WTC11 (cell line): ENCODE data around the gene NDUFA12.

Experiments used
- CREM ChIP-seq: sonication (generic); formaldehyde crosslinking; IDR thresholded peaks from 2 replicates; pipeline ENCODE4 v1.8.1; 2022; ENCODE audit warnings: mild to moderate bottlenecking, missing genetic modification reagents, moderate library complexity
- FOXK1 ChIP-seq: sonication (generic); formaldehyde crosslinking; IDR thresholded peaks from 2 replicates; pipeline ENCODE4 v1.8.0; 2022; ENCODE audit warnings: mild to moderate bottlenecking, moderate library complexity, missing genetic modification reagents
- MYBL2 ChIP-seq: sonication (generic); formaldehyde crosslinking; IDR thresholded peaks from 2 replicates; pipeline ENCODE4 v1.8.1; 2023; ENCODE audit warnings: mild to moderate bottlenecking, moderate library complexity, missing genetic modification reagents
- TF ChIP-seq, protein P1 (sequence below): sonication (generic); formaldehyde crosslinking; IDR thresholded peaks from 2 replicates; pipeline ENCODE4 v1.8.1; 2023; ENCODE audit warnings: mild to moderate bottlenecking, missing genetic modification reagents, borderline replicate concordance

DNA sequence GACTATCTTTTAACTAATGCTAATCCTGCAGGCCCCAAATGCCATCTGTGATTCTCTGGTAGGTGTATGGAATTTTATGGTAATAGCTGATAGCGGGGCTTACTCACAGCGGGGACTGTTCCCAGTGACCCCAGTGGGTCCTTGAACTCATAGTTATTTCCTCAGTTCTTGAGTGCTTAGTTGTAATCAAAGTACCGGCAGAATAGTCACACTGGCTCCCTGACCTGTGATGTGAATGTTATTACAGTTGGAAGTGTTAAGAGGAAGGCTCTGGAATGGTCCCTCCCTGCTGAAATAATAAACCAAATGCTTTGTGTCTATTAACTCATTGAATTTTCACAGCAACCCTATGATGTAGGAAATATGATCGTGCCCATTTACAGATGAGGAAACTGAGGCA is 78.3 kb downstream of the NDUFA12 start:
- TF ChIP-seq, protein P1, sequence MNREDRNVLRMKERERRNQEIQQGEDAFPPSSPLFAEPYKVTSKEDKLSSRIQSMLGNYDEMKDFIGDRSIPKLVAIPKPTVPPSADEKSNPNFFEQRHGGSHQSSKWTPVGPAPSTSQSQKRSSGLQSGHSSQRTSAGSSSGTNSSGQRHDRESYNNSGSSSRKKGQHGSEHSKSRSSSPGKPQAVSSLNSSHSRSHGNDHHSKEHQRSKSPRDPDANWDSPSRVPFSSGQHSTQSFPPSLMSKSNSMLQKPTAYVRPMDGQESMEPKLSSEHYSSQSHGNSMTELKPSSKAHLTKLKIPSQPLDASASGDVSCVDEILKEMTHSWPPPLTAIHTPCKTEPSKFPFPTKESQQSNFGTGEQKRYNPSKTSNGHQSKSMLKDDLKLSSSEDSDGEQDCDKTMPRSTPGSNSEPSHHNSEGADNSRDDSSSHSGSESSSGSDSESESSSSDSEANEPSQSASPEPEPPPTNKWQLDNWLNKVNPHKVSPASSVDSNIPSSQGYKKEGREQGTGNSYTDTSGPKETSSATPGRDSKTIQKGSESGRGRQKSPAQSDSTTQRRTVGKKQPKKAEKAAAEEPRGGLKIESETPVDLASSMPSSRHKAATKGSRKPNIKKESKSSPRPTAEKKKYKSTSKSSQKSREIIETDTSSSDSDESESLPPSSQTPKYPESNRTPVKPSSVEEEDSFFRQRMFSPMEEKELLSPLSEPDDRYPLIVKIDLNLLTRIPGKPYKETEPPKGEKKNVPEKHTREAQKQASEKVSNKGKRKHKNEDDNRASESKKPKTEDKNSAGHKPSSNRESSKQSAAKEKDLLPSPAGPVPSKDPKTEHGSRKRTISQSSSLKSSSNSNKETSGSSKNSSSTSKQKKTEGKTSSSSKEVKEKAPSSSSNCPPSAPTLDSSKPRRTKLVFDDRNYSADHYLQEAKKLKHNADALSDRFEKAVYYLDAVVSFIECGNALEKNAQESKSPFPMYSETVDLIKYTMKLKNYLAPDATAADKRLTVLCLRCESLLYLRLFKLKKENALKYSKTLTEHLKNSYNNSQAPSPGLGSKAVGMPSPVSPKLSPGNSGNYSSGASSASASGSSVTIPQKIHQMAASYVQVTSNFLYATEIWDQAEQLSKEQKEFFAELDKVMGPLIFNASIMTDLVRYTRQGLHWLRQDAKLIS (CRISPR knock-in tag) = no peak
- TF ChIP-seq MYBL2 (CRISPR knock-in tag) = no peak
- no peak for TF ChIP-seq CREM
- TF ChIP-seq FOXK1 (CRISPR knock-in tag) = no peak
